Caco-2 (cell line): ENCODE data around the gene PTGES2. TPM values are rescaled to one million over a fixed set of nuclear protein-coding genes. Genes with fewer than 3 reads are reported as not detected.

Experiments
- BruUV-seq: library from RNA; stranded (reverse); fragments of 400-500 nt; replicated peaks from 2 replicates; lab custom pipeline; 2021; lab: Mats Ljungman, UMichigan
- CTCF ChIA-PET: fragments of 300-600 bp; sonication (Branson Sonifier 250); formaldehyde crosslinking; loops from one replicate; lab custom pipeline; 2022; ENCODE audit warnings: antibody characterized with exemption; lab: Charles Lee
- POLR2A ChIA-PET: fragments of 300-600 bp; sonication (Branson Sonifier 250); formaldehyde crosslinking; loops from one replicate; lab custom pipeline; 2022; ENCODE audit warnings: antibody characterized with exemption; lab: Charles Lee
- DNase-seq, 2 experiments: peaks; one replicate each; pipeline versions ENCODE4 v3.0.0 to v3.0.0-alpha.2; 2020 to 2022
- H3K27me3 ChIP-seq: replicated peaks from 2 replicates; pipeline ENCODE4 v1.6.0; 2011; ENCODE audit warnings: low read length; ENCODE audit not compliant: control insufficient read depth, insufficient read depth
- H3K36me3 ChIP-seq: 2 replicates; pipeline ENCODE4 v1.5.1; 2011; ENCODE audit warnings: low read length; ENCODE audit not compliant: control insufficient read depth, insufficient read depth
- H3K4me1 ChIP-seq: fragments of 250-450 bp; sonication (Bioruptor Pico); 2 replicates; pipeline ENCODE4 v1.5.1; 2020; ENCODE audit warnings: mild to moderate bottlenecking
- H3K4me3 ChIP-seq: 2 replicates; pipeline ENCODE4 v1.5.1; 2011; ENCODE audit warnings: low read depth, mild to moderate bottlenecking, control low read depth, low read length
- H3K9me3 ChIP-seq: fragments of 250-450 bp; sonication (Bioruptor Pico); 2 replicates; pipeline ENCODE4 v1.5.1; 2020; ENCODE audit warnings: mild to moderate bottlenecking, moderate library complexity
- H3K27ac Mint-ChIP-seq: one replicate; pipeline ENCODE4 v1.8.0; 2022; ENCODE audit warnings: mixed read lengths; ENCODE audit not compliant: unreplicated experiment
- H3K27me3 Mint-ChIP-seq: one replicate; pipeline ENCODE4 v1.8.0; 2022; ENCODE audit warnings: mixed read lengths; ENCODE audit not compliant: insufficient read depth, unreplicated experiment
- H3K36me3 Mint-ChIP-seq: one replicate; pipeline ENCODE4 v1.8.0; 2022; ENCODE audit warnings: mild to moderate bottlenecking, mixed read lengths; ENCODE audit not compliant: insufficient read depth, unreplicated experiment
- H3K4me1 Mint-ChIP-seq: one replicate; pipeline ENCODE4 v1.8.0; 2022; ENCODE audit warnings: low read depth, mixed read lengths; ENCODE audit not compliant: unreplicated experiment
- H3K4me3 Mint-ChIP-seq: one replicate; pipeline ENCODE4 v1.8.0; 2022; ENCODE audit warnings: mild to moderate bottlenecking, moderate library complexity, mixed read lengths; ENCODE audit not compliant: unreplicated experiment
- H3K9me3 Mint-ChIP-seq: one replicate; pipeline ENCODE4 v1.8.0; 2022; ENCODE audit warnings: mixed read lengths; ENCODE audit not compliant: unreplicated experiment
- CTCF ChIP-seq, 2 experiments: fragments of 200-600 bp in 1 of 2; IDR thresholded peaks; 1 replicate in 1 of 2; 2 replicates in 1 of 2; pipeline versions ENCODE4 v1.5.1 to v1.8.0; 2011 to 2022; ENCODE audit warnings: antibody characterized with exemption in 1 of 2, control low read depth in 1 of 2, inconsistent platforms in 1 of 2, low read depth in 1 of 2, low read length in 1 of 2, mild to moderate bottlenecking in 1 of 2, moderate library complexity in 1 of 2; ENCODE audit not compliant: insufficient read depth in 1 of 2, severe bottlenecking in 1 of 2, unreplicated experiment in 1 of 2
- intact Hi-C: fragments of 100-400 bp; cut with micrococcal nuclease; formaldehyde crosslinking; loops from one replicate; pipeline ENCODE4 v1.10.0; 2022; ENCODE audit not compliant: unreplicated experiment
- total RNA-seq: library from RNA; stranded (reverse); gene quantifications from 2 replicates; pipeline ENCODE4 v1.2.3, GENCODE V29; 2022

The PTGES2 gene
- total RNA-seq, 1 experiment from 2014 or later: 123 TPM

DNA sequence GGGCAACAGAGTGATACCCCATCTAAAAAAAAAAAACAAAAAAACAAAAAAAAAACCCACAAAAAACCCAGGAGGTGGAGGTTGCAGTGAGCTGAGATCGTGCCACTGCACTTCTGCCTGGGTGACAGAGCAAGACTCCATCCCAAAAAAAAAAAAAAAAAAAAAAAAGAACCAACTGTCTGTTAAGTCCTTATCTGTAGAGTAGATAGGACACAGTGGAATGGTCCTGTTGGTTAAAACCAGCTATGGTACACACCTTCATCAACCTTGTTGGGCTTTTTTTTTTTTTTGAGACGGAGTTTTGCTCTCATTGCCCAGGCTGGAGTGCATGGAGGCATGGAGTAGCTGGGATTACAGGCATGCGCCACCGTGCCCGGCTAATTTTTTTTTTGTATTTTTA is 47.3 kb downstream of the PTGES2 start:
- Histone ChIP-seq H3K9me3 (no peaks in the 10 kb centered on the region), H3K4me1 (peaks cover 35% of the 10 kb centered on the region), H3K4me3 (no peak overlapping the region), H3K36me3 (no peaks in the 10 kb centered on the region), H3K27me3 (no peaks in the 10 kb centered on the region)
- POLR2A ChIA-PET: no interaction called here
- intact Hi-C loops: no loop called here
- H3K36me3 Mint-ChIP-seq: peaks cover 12% of the 10 kb centered on the region
- no peaks in the 10 kb centered on the region for H3K27me3 Mint-ChIP-seq
- H3K4me3 Mint-ChIP-seq: no peak overlapping the region
- no peak for DNase-seq
- H3K9me3 Mint-ChIP-seq: no peaks in the 10 kb centered on the region
- BruUV-seq: no TSS peak
- CTCF ChIA-PET: interaction anchor here (1.5 kb wide), 1 partner anchor 37 kb away, joined by 3 read pairs; no protein-coding TSS in a partner anchor
- no peak for TF ChIP-seq CTCF (IDR thresholded peaks at IDR 0.05; ENCODE audit: insufficient read depth in 1 of 2, low read depth in 1 of 2, low read length in 1 of 2, severe bottlenecking in 1 of 2, unreplicated experiment in 1 of 2)
- no peak overlapping the region for H3K27ac Mint-ChIP-seq
- peaks cover 34% of the 10 kb centered on the region for H3K4me1 Mint-ChIP-seq

GRCh38 chr9:128078504-128079434 is 48.8 kb downstream of the PTGES2 start:
- Histone ChIP-seq H3K36me3 (no peaks in the 10 kb centered on the region), H3K27me3 (no peaks in the 10 kb centered on the region), H3K4me1 (peaks cover 35% of the 10 kb centered on the region), H3K4me3 (no peak overlapping the region), H3K9me3 (no peaks in the 10 kb centered on the region)
- peaks cover 12% of the 10 kb centered on the region for H3K36me3 Mint-ChIP-seq
- peak; percentile 66 to 78 for DNase-seq
- intact Hi-C loops: loop anchor here (1.0 kb wide), 1 partner anchor 11 kb away; the partner anchor contains the start of gene NAIF1
- ChIA-PET CTCF (interaction anchor here (0.6 to 1.5 kb wide), 8 partner anchors 12 to 1186 kb away, joined by 3 to 15 read pairs (median 5); partner anchors contain the start of gene NAIF1), POLR2A (interaction anchor here (0.5 to 1.5 kb wide), 5 partner anchors 10 to 98 kb away, joined by 4 to 11 read pairs (median 5); partner anchors contain the start of genes EEIG1, NAIF1 and SLC25A25)
- peaks cover 34% of the 10 kb centered on the region for H3K4me1 Mint-ChIP-seq
- no TSS peak for BruUV-seq
- no peak for TF ChIP-seq CTCF (IDR thresholded peaks at IDR 0.05; ENCODE audit: insufficient read depth in 1 of 2, low read depth in 1 of 2, low read length in 1 of 2, severe bottlenecking in 1 of 2, unreplicated experiment in 1 of 2)
- peak overlapping the region; percentile 56 for H3K4me3 Mint-ChIP-seq
- H3K9me3 Mint-ChIP-seq: no peaks in the 10 kb centered on the region
- H3K27me3 Mint-ChIP-seq: no peaks in the 10 kb centered on the region
- H3K27ac Mint-ChIP-seq: peak overlapping the region; percentile 86

GRCh38 chr9:128077847-128078503 is 49.6 kb downstream of the PTGES2 start:
- BruUV-seq: no TSS peak
- no peaks in the 10 kb centered on the region for H3K36me3 ChIP-seq
- no peaks in the 10 kb centered on the region for H3K9me3 ChIP-seq
- POLR2A ChIA-PET: interaction anchor here (1.4 to 1.5 kb wide), 2 partner anchors 10 to 20 kb away, joined by 5 to 11 read pairs; partner anchors contain the start of gene SLC25A25
- Mint-ChIP-seq H3K4me3 (peak overlapping the region; percentile 56), H3K36me3 (peaks cover 12% of the 10 kb centered on the region), H3K9me3 (no peaks in the 10 kb centered on the region), H3K27ac (peak overlapping the region; percentile 86), H3K4me1 (peaks cover 40% of the 10 kb centered on the region), H3K27me3 (no peaks in the 10 kb centered on the region)
- H3K4me1 ChIP-seq: peaks cover 42% of the 10 kb centered on the region
- no peak for DNase-seq
- CTCF ChIA-PET: interaction anchor here (0.7 to 1.5 kb wide), 3 partner anchors 11 to 97 kb away, joined by 3 to 15 read pairs (median 3); partner anchors contain the start of genes EEIG1 and NAIF1
- H3K27me3 ChIP-seq: no peaks in the 10 kb centered on the region
- H3K4me3 ChIP-seq: no peak overlapping the region
- intact Hi-C loops: no loop called here
- TF ChIP-seq CTCF (IDR thresholded peaks at IDR 0.05; ENCODE audit: insufficient read depth in 1 of 2, low read depth in 1 of 2, low read length in 1 of 2, severe bottlenecking in 1 of 2, unreplicated experiment in 1 of 2): no peak
